ENCODE results near the gene FAM124B. TPM values are rescaled to one million over a fixed set of nuclear protein-coding genes. Genes with fewer than 3 reads are reported as not detected.

Gene FAM124B
- total and polyA plus RNA-seq, 5 donors, result 0.44 to 2.1 (median 1.1) TPM

GRCh38 chr2:224412141-224413015, 10.5 kb upstream of the FAM124B start:
- H3K27ac ChIP-seq (ENCODE audit: low read length), result no peak overlapping the region
- DNase-seq, result no peak
- H3K4me3 ChIP-seq (ENCODE audit: low read length), result no peak overlapping the region
- H3K27me3 ChIP-seq (ENCODE audit: control insufficient read depth, insufficient read depth), result no peaks in the 10 kb centered on the region
- intact Hi-C loops (cut with DNase I), result no loop called here
- whole genome bisulfite sequencing, result 74% methylated on average over 18 of the region's 18 CpGs
- H3K9me3 ChIP-seq (ENCODE audit: control insufficient read depth, low read length), result no peaks in the 10 kb centered on the region
- H3K4me1 ChIP-seq (ENCODE audit: control insufficient read depth, insufficient read depth, low read length), result no peaks in the 10 kb centered on the region
- no peak for ATAC-seq

GRCh38 chr2:224410946-224411561, 9.1 kb upstream of the FAM124B start:
- intact Hi-C loops (cut with DNase I), result no loop called here
- Histone ChIP-seq H3K9me3 (ENCODE audit: control insufficient read depth, low read length) (no peaks in the 10 kb centered on the region), H3K27me3 (ENCODE audit: control insufficient read depth, insufficient read depth) (no peaks in the 10 kb centered on the region), H3K27ac (ENCODE audit: low read length) (no peak overlapping the region), H3K4me1 (ENCODE audit: control insufficient read depth, insufficient read depth, low read length) (no peaks in the 10 kb centered on the region), H3K4me3 (ENCODE audit: low read length) (no peak overlapping the region)
- DNase-seq (no peak), ATAC-seq (no peak)
- 84% methylated on average over 3 of the region's 3 CpGs for whole genome bisulfite sequencing

- Histone ChIP-seq H3K27me3 (ENCODE audit: control insufficient read depth, insufficient read depth) (no peaks in the 10 kb centered on the region), H3K9me3 (ENCODE audit: control insufficient read depth, low read length) (no peaks in the 10 kb centered on the region), H3K4me3 (ENCODE audit: low read length) (no peak overlapping the region), H3K27ac (ENCODE audit: low read length) (no peak overlapping the region), H3K4me1 (ENCODE audit: control insufficient read depth, insufficient read depth, low read length) (no peaks in the 10 kb centered on the region)
- 68% methylated on average over 2 of the region's 2 CpGs for WGBS
- DNase-seq, result no peak
- no peak for ATAC-seq
- intact Hi-C loops (cut with DNase I), result no loop called here
Observed at GRCh38 chr2:224408676-224409075, 6.8 kb upstream of the FAM124B start.

GRCh38 chr2:224407241-224407701, 5.4 kb upstream of the FAM124B start:
- Histone ChIP-seq H3K27me3 (ENCODE audit: control insufficient read depth, insufficient read depth) (no peaks in the 10 kb centered on the region), H3K4me3 (ENCODE audit: low read length) (no peak overlapping the region), H3K27ac (ENCODE audit: low read length) (peak overlapping the region; percentile 24), H3K9me3 (ENCODE audit: control insufficient read depth, low read length) (no peaks in the 10 kb centered on the region), H3K4me1 (ENCODE audit: control insufficient read depth, insufficient read depth, low read length) (no peaks in the 10 kb centered on the region)
- ATAC-seq, result peak; percentile 41 to 82
- 53% methylated on average over 5 of the region's 5 CpGs for WGBS
- intact Hi-C loops (cut with DNase I), result no loop called here
- DNase-seq, result peak in 1 of 3 donors; percentile 16

- H3K4me1 ChIP-seq (ENCODE audit: control insufficient read depth, insufficient read depth, low read length), result no peaks in the 10 kb centered on the region
- intact Hi-C loops (cut with DNase I), result no loop called here
- no peak overlapping the region for H3K4me3 ChIP-seq (ENCODE audit: low read length)
- no peak overlapping the region for H3K27ac ChIP-seq (ENCODE audit: low read length)
- 80% methylated on average over 4 of the region's 4 CpGs for WGBS
- no peak for ATAC-seq
- no peak for DNase-seq
- no peaks in the 10 kb centered on the region for H3K9me3 ChIP-seq (ENCODE audit: control insufficient read depth, low read length)
- no peaks in the 10 kb centered on the region for H3K27me3 ChIP-seq (ENCODE audit: control insufficient read depth, insufficient read depth)
Observed at GRCh38 chr2:224405841-224406370, 4.0 kb upstream of the FAM124B start.

GRCh38 chr2:224405412-224405811, 3.5 kb upstream of the FAM124B start:
- Histone ChIP-seq H3K9me3 (ENCODE audit: control insufficient read depth, low read length) (no peaks in the 10 kb centered on the region), H3K27ac (ENCODE audit: low read length) (no peak overlapping the region), H3K4me3 (ENCODE audit: low read length) (no peak overlapping the region), H3K27me3 (ENCODE audit: control insufficient read depth, insufficient read depth) (no peaks in the 10 kb centered on the region), H3K4me1 (ENCODE audit: control insufficient read depth, insufficient read depth, low read length) (no peaks in the 10 kb centered on the region)
- DNase-seq, result no peak
- no peak for ATAC-seq
- WGBS, result 68% methylated on average over 3 of the region's 3 CpGs
- intact Hi-C loops (cut with DNase I), result no loop called here

- 78% methylated on average over 5 of the region's 5 CpGs for WGBS
- no peak overlapping the region for H3K4me3 ChIP-seq (ENCODE audit: low read length)
- H3K4me1 ChIP-seq (ENCODE audit: control insufficient read depth, insufficient read depth, low read length), result no peaks in the 10 kb centered on the region
- no peak for ATAC-seq
- H3K27ac ChIP-seq (ENCODE audit: low read length), result no peak overlapping the region
- no peaks in the 10 kb centered on the region for H3K27me3 ChIP-seq (ENCODE audit: control insufficient read depth, insufficient read depth)
- DNase-seq, result no peak
- H3K9me3 ChIP-seq (ENCODE audit: control insufficient read depth, low read length), result no peaks in the 10 kb centered on the region
- intact Hi-C loops (cut with DNase I), result no loop called here
Observed at GRCh38 chr2:224404796-224405195, 2.9 kb upstream of the FAM124B start.

GRCh38 chr2:224403657-224404056, 1.8 kb upstream of the FAM124B start:
- no peaks in the 10 kb centered on the region for H3K4me1 ChIP-seq (ENCODE audit: control insufficient read depth, insufficient read depth, low read length)
- H3K27ac ChIP-seq (ENCODE audit: low read length), result no peak overlapping the region
- ATAC-seq, result no peak
- intact Hi-C loops (cut with DNase I), result no loop called here
- H3K4me3 ChIP-seq (ENCODE audit: low read length), result no peak overlapping the region
- no peaks in the 10 kb centered on the region for H3K27me3 ChIP-seq (ENCODE audit: control insufficient read depth, insufficient read depth)
- DNase-seq, result no peak
- WGBS, result 94% methylated on average over 2 of the region's 2 CpGs
- H3K9me3 ChIP-seq (ENCODE audit: control insufficient read depth, low read length), result no peaks in the 10 kb centered on the region

- Histone ChIP-seq H3K4me1 (ENCODE audit: control insufficient read depth, insufficient read depth, low read length) (no peaks in the 10 kb centered on the region), H3K27me3 (ENCODE audit: control insufficient read depth, insufficient read depth) (no peaks in the 10 kb centered on the region), H3K9me3 (ENCODE audit: control insufficient read depth, low read length) (no peaks in the 10 kb centered on the region), H3K27ac (ENCODE audit: low read length) (peak overlapping the region; percentile 4), H3K4me3 (ENCODE audit: low read length) (peak overlapping the region; percentile 58)
- WGBS, result 63% methylated on average over 22 of the region's 22 CpGs
- peak; percentile 34 to 70 for ATAC-seq
- DNase-seq, result peak in 2 of 3 donors; percentile 24 to 57
- intact Hi-C loops (cut with DNase I), result no loop called here
Observed at GRCh38 chr2:224400886-224401632, 848 bp downstream of the FAM124B start.

- DNase-seq (no peak), ATAC-seq (no peak)
- no peak overlapping the region for H3K27ac ChIP-seq (ENCODE audit: low read length)
- WGBS, result 73% methylated on average over 8 of the region's 8 CpGs
- peak overlapping the region; percentile 58 for H3K4me3 ChIP-seq (ENCODE audit: low read length)
- intact Hi-C loops (cut with DNase I), result no loop called here
- H3K9me3 ChIP-seq (ENCODE audit: control insufficient read depth, low read length), result no peaks in the 10 kb centered on the region
- H3K27me3 ChIP-seq (ENCODE audit: control insufficient read depth, insufficient read depth), result no peaks in the 10 kb centered on the region
- no peaks in the 10 kb centered on the region for H3K4me1 ChIP-seq (ENCODE audit: control insufficient read depth, insufficient read depth, low read length)
Observed at GRCh38 chr2:224400174-224400810, 1.6 kb downstream of the FAM124B start.
